H1 (cell line): ENCODE data around the gene SEMA7A. TPM values are rescaled to one million over a fixed set of nuclear protein-coding genes. Genes with fewer than 3 reads are reported as not detected.
A peak's percentile ranks its signal among the peaks of the same experiment; 100 is the strongest.

Experiments
- CTCF ChIP-seq, 3 experiments: IDR thresholded peaks; 1 replicate in 2 of 3; 2 replicates in 1 of 3; pipeline versions ENCODE4 v1.5.1 to v1.6.1; 2011; ENCODE audit warnings: low read length in 3 of 3, mild to moderate bottlenecking in 3 of 3, inconsistent platforms in 2 of 3, low read depth in 1 of 3, moderate library complexity in 1 of 3; ENCODE audit not compliant: insufficient read depth in 1 of 3; ENCODE audit errors: control extremely low read depth in 1 of 3
- KDM1A ChIP-seq: fragments of 200-600, 300-600 bp; sonication (generic); IDR thresholded peaks from 2 replicates; pipeline ENCODE4 v1.7.1; 2016; ENCODE audit warnings: mild to moderate bottlenecking, low read length, borderline replicate concordance
- KDM5A ChIP-seq: fragments of 200-600 bp; IDR thresholded peaks from 2 replicates; pipeline ENCODE4 v1.7.1; 2012; ENCODE audit warnings: mild to moderate bottlenecking, low read length, inconsistent platforms, mixed read lengths
- POLR2AphosphoS5 ChIP-seq: IDR thresholded peaks from 2 replicates; pipeline ENCODE4 v1.6.1; 2011; ENCODE audit warnings: low read depth, low read length
- SRF ChIP-seq: IDR thresholded peaks from 2 replicates; pipeline ENCODE4 v1.6.1; 2011; ENCODE audit warnings: mild to moderate bottlenecking, low read depth, low read length, moderate library complexity
- polyA plus RNA-seq, 7 experiments: library from polyadenylated mRNA; depleted of rRNA in 3 of 7; stranded (reverse) in 5 of 7; unstranded in 2 of 7; fragments of >200 nt in 5 of 7; fragments of 200-250 nt in 2 of 7; gene quantifications; 1 replicate in 5 of 7; 2 replicates in 1 of 7; 4 replicates in 1 of 7; pipeline versions ENCODE4 v1.2.1 to v1.2.3, GENCODE V29; 2011 to 2013; ENCODE audit warnings: missing spikeins in 2 of 7, mixed read lengths in 2 of 7
- total RNA-seq: library from RNA; stranded (reverse); fragmentation: NEBNext Ultra II Directional; extraction: Animal tissue kit (Norgen Biotek cat#: 25700); gene quantifications from 2 replicates; pipeline ENCODE4 v1.2.1, GENCODE V29; 2021

The SEMA7A gene
- total and polyA plus RNA-seq, 2 of the 8 experiments (the other 6 are each of a cell fraction or from before 2014, with no cell fraction given) = 10.7 to 15.0 TPM

GRCh38 chr15:74399511-74400312 is 34.0 kb downstream of the SEMA7A start (continued):
- TF ChIP-seq CTCF (IDR thresholded peaks at IDR 0.05; ENCODE audit: control extremely low read depth in 1 of 3, insufficient read depth in 1 of 3, low read depth in 1 of 3, low read length in 3 of 3) (no peak), SRF (no peak), KDM5A (no peak), POLR2AphosphoS5 (no peak), KDM1A (peak; percentile 82)
